Urothelium cell line (cell line): ENCODE data around the gene CYP3A7.
"Not testable (repeated sequence)": the region's sequence is repeated elsewhere in the genome, so short reads cannot be mapped to it uniquely, and the experiment has no call there.

Experiments
- DNase-seq: peaks from one replicate; pipeline ENCODE4 v3.0.0; 2011; ENCODE audit warnings: low spot score, mixed read lengths
- FAIRE-seq: peaks from 2 replicates; lab custom pipeline; 2011; peaks lifted over from hg19 to GRCh38; lab: Jason Lieb, UNC

Gene CYP3A7

GRCh38 chr7:99709838-99710578 lies 25.0 kb downstream of the CYP3A7 start:
- FAIRE-seq (no peak), DNase-seq (no peak)

- no peak for FAIRE-seq
- DNase-seq: no peak
Measured at GRCh38 chr7:99709260-99709659, 25.7 kb downstream of the CYP3A7 start.

GRCh38 chr7:99707096-99707495 lies 27.9 kb downstream of the CYP3A7 start:
- no peak for DNase-seq
- no peak for FAIRE-seq

GRCh38 chr7:99699946-99700345 lies 35.0 kb downstream of the CYP3A7 start:
- no peak for FAIRE-seq

GRCh38 chr7:99698867-99699730 lies 35.9 kb downstream of the CYP3A7 start:
- peak; percentile 87 for FAIRE-seq
- DNase-seq: not testable (repeated sequence)

More at GRCh38 chr7:99699946-99700345, 35.0 kb downstream of the CYP3A7 start:
- DNase-seq: no peak

- FAIRE-seq (no peak), DNase-seq (no peak)
Measured at GRCh38 chr7:99694912-99695304, 40.1 kb downstream of the CYP3A7 start.

- no peak for DNase-seq
- no peak for FAIRE-seq
Measured at GRCh38 chr7:99694201-99694911, 40.6 kb downstream of the CYP3A7 start.

- DNase-seq: no peak
- FAIRE-seq: no peak
Measured at GRCh38 chr7:99693427-99694200, 41.4 kb downstream of the CYP3A7 start.

- FAIRE-seq (no peak), DNase-seq (no peak)
Measured at GRCh38 chr7:99693100-99693426, 41.9 kb downstream of the CYP3A7 start.

- DNase-seq, FAIRE-seq: not testable (repeated sequence)
Measured at GRCh38 chr7:99692563-99692962, 42.4 kb downstream of the CYP3A7 start.

GRCh38 chr7:99691658-99692057 lies 43.3 kb downstream of the CYP3A7 start:
- not testable (repeated sequence) for DNase-seq, FAIRE-seq

GRCh38 chr7:99690918-99691317 lies 44.1 kb downstream of the CYP3A7 start:
- not testable (repeated sequence) for FAIRE-seq, DNase-seq

- FAIRE-seq, DNase-seq: not testable (repeated sequence)
Measured at GRCh38 chr7:99685871-99686608, 49.0 kb downstream of the CYP3A7 start.

GRCh38 chr7:99685129-99685758 lies 49.8 kb downstream of the CYP3A7 start:
- FAIRE-seq (no peak), DNase-seq (no peak)

- DNase-seq (no peak), FAIRE-seq (no peak)
Measured at GRCh38 chr7:99679400-99680191, 55.4 kb downstream of the CYP3A7 start, which contains the start of gene CYP3A5. CYP3A5 (minus strand) TSS chr7:99679996; CDS start chr7:99679896, 100 bp downstream.

- DNase-seq (peak; percentile 57), FAIRE-seq (no peak)
Measured at GRCh38 chr7:99679032-99679399, 56.0 kb downstream of the CYP3A7 start.

- no peak for FAIRE-seq
Measured at GRCh38 chr7:99677648-99678045, 57.3 kb downstream of the CYP3A7 start.

GRCh38 chr7:99677013-99677647 lies 57.9 kb downstream of the CYP3A7 start:
- DNase-seq: no peak

More at GRCh38 chr7:99677648-99678045, 57.3 kb downstream of the CYP3A7 start:
- no peak for DNase-seq

More at GRCh38 chr7:99677013-99677647, 57.9 kb downstream of the CYP3A7 start:
- FAIRE-seq: no peak
